ENCODE results near the gene UBE2E1. TPM values are rescaled to one million over a fixed set of nuclear protein-coding genes. Genes with fewer than 3 reads are reported as not detected.

Gene UBE2E1
- total and polyA plus RNA-seq, 2 experiments from 2014 or later: 39.9 to 120 TPM

DNA sequence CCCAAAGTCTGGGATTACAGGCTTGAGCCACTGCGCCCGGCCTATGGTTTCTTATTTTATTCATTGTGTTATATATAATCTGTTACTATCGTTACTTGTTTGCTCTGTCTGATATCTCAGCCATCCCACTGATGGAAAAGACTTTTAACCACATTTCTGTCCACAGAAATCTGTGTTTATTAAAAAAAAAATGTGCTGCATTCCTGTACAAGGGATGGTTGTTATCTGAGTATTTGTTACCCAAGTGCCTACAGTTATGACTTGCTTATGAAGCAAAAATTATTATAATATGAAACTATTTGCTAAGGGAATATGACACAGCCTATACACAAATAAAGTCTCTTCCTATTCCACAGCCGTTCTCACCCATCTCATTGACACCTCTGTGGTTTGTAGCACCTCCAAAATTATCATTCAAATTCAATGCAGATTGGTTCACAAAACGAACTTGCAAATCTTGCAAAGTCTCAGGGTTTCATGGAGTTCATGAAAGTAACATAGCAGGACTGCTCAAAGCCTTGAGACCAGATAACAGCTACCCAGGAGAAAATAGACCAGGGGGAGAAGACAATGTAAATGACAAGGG, 47.4 kb upstream of the UBE2E1 start:
- H3F3A ChIP-seq (replicated peaks; ENCODE audit: low read depth): peaks cover 6% of the 10 kb centered on the region; the same call in 1 of the 2 replicates
- TF ChIP-seq ZNF114 (CRISPR knock-in tag; IDR thresholded peaks at IDR 0.05): no peak
- TF ChIP-seq POLR2AphosphoS5 (IDR thresholded peaks at IDR 0.05; ENCODE audit: low read depth): no peak
- TF ChIP-seq CREB1 (CRISPR knock-in tag; IDR thresholded peaks at IDR 0.05; ENCODE audit: low read depth): no peak
- TF ChIP-seq ETS1 (IDR thresholded peaks at IDR 0.05): no peak
- TF ChIP-seq, protein P1, sequence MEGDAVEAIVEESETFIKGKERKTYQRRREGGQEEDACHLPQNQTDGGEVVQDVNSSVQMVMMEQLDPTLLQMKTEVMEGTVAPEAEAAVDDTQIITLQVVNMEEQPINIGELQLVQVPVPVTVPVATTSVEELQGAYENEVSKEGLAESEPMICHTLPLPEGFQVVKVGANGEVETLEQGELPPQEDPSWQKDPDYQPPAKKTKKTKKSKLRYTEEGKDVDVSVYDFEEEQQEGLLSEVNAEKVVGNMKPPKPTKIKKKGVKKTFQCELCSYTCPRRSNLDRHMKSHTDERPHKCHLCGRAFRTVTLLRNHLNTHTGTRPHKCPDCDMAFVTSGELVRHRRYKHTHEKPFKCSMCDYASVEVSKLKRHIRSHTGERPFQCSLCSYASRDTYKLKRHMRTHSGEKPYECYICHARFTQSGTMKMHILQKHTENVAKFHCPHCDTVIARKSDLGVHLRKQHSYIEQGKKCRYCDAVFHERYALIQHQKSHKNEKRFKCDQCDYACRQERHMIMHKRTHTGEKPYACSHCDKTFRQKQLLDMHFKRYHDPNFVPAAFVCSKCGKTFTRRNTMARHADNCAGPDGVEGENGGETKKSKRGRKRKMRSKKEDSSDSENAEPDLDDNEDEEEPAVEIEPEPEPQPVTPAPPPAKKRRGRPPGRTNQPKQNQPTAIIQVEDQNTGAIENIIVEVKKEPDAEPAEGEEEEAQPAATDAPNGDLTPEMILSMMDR (conservative IDR thresholded peaks at IDR 0.05; ENCODE audit: low read depth in 2 of 2): no peak
- TF ChIP-seq JUNB (IDR thresholded peaks at IDR 0.05; ENCODE audit: unreplicated experiment): no peak
- TF ChIP-seq STAT1 (IDR thresholded peaks at IDR 0.05; ENCODE audit: unreplicated experiment): no peak
- no peak for TF ChIP-seq REST (IDR thresholded peaks at IDR 0.05; ENCODE audit: unreplicated experiment)
- no peak for TF ChIP-seq ZNF462 (CRISPR knock-in tag; IDR thresholded peaks at IDR 0.05)
- TF ChIP-seq EZH2phosphoT487 (IDR thresholded peaks at IDR 0.05; ENCODE audit: unreplicated experiment): no peak
- no peak for TF ChIP-seq ZNF331 (CRISPR knock-in tag; IDR thresholded peaks at IDR 0.05; ENCODE audit: low read depth)
- no peak for TF ChIP-seq NANOG (IDR thresholded peaks at IDR 0.05; ENCODE audit: borderline replicate concordance)
- no peak for TF ChIP-seq EZH2 (IDR thresholded peaks at IDR 0.05; ENCODE audit: low read depth, unreplicated experiment)
- peaks cover 5% of the 10 kb centered on the region for H3K27me3 Mint-ChIP-seq (ENCODE audit: insufficient read depth, low read depth, poor library complexity)
- no peaks in the 10 kb centered on the region for H3K79me2 ChIP-seq (replicated peaks; ENCODE audit: insufficient read depth)
- H3K4me1 ChIP-seq (ENCODE audit: insufficient read depth): peaks cover 48% of the 10 kb centered on the region
- no peaks in the 10 kb centered on the region; the same call in 2 of the 3 replicates for H3K9me3 Mint-ChIP-seq
- no peak overlapping the region for H3K27ac Mint-ChIP-seq
- no peak overlapping the region for H3K4me2 ChIP-seq
- H3K36me3 ChIP-seq (ENCODE audit: insufficient read depth): no peaks in the 10 kb centered on the region
- no peaks in the 10 kb centered on the region for H3K36me3 Mint-ChIP-seq (ENCODE audit: low read depth)
- DNase-seq (ENCODE audit: low spot score) (no peak), ATAC-seq (no peak)
- H3K27ac ChIP-seq (ENCODE audit: low read depth): no peak overlapping the region
- no peaks in the 10 kb centered on the region for H4K20me1 ChIP-seq (replicated peaks; ENCODE audit: insufficient read depth)
- no peak overlapping the region for H2AFZ ChIP-seq
- H3K27me3 ChIP-seq (ENCODE audit: insufficient read depth): no peaks in the 10 kb centered on the region
- no peaks in the 10 kb centered on the region for H3K9me2 ChIP-seq (ENCODE audit: insufficient read depth)
- H3K4me3 Mint-ChIP-seq: no peak overlapping the region
- no peak overlapping the region for H3K4me3 ChIP-seq
- H3K4me1 Mint-ChIP-seq: peaks cover 42% of the 10 kb centered on the region

Measured in GM23338 (cell line).